HG02852 (cell line): ENCODE measurements around the gene PNKD.

ENCODE experiments used
- ATAC-seq: cut with Tn5 transposase; IDR thresholded peaks from one replicate; pipeline ENCODE4 v1.9.1; 2021; ENCODE audit warnings: mild to moderate bottlenecking, moderate library complexity; ENCODE audit not compliant: unreplicated experiment

PNKD gene

DNA sequence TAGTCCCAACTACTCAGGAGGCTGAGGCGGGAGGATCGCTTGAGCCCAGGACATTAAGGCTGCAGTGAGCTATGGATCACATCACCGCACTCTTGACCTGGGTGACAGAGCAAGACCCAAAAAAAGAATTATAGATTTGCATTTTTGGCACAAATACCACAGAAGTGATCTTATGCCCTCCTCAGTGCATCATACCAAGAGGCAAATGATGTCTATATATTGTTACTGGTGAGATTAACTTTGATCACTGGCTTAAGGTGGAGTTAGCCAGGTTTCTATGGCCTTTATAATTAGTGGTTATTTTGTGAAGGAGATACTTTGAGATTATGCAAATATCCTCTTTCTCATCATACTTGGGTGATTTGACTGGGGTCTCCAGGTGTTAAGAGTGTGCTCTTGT, 64.2 kb downstream of the PNKD start:
- no peak for ATAC-seq

DNA sequence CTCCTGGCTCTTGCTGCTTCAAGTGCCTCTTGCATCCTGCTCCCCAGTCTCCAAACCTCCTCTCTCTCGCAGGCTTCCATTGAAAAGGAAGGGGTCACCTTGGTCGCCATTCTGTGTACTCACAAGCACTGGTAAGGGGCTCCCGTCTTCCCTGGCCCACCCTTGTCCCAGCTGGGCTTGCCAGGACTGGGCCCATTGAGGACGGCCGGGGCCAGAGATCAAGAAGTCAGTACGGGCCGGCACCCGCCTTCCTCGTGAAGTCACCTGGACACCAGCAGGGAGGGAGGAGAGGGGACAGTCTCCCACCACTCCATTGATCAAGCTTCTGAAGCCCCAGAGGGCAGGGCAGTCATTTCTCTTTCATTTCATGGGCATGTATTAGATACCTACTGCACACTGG, 70.3 kb downstream of the PNKD start:
- ATAC-seq, result no peak

DNA sequence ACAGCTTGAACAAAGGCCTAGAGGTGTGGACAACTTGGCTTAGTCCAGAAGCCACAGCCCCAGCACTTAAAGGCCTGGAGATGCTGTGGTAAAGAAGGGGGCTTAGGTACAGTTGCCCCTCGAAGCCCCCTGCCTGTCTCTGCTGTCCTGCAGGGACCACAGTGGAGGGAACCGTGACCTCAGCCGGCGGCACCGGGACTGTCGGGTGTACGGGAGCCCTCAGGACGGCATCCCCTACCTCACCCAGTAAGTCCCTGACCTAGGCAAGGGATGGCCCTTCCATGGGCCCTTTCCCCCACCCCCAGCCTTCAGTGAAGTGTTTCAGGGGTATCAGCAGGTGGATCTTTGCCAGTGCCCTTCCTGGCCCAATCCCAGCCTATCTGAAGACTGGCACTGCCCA, 71.1 kb downstream of the PNKD start:
- no peak for ATAC-seq

DNA sequence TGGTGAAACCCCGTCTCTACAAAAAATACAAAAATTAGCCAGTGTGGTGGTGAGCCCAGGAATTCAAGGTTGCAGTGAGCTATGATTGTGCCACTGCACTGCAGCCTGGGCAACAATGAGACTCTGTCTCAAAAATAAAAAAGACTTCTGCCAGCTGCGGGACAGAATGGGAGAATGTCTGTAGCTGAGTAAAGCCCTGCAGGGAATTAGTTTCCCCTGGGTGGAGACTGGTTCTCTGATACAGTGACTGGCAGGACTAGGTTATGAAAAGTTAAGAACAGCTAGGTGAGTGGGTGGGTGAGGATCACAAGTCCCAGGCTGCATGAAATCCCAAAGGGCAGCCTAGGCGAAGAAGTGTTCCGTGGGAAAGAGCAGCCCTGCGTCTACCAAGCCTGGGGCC, 72.5 kb downstream of the PNKD start:
- no peak for ATAC-seq

DNA sequence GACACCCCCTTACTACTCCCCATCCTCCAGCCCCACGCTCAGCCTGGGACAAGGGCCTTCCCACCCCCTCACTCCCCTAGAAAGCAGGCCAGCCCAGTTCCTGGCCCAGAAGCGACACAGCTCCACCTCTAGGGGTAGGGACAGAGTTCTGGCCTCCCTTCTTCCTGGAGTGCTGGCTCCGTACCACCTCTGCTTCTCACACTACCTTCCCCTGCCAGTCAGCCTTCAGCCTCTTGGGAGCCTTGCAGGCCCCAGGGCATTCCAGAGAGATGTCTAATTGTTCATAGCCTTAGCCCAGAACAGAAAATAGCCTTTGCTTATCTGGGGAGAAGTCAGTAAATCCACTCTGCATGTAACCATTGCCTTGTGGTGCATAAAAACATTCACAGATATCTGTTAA, 73.3 kb downstream of the PNKD start:
- ATAC-seq, result no peak

DNA sequence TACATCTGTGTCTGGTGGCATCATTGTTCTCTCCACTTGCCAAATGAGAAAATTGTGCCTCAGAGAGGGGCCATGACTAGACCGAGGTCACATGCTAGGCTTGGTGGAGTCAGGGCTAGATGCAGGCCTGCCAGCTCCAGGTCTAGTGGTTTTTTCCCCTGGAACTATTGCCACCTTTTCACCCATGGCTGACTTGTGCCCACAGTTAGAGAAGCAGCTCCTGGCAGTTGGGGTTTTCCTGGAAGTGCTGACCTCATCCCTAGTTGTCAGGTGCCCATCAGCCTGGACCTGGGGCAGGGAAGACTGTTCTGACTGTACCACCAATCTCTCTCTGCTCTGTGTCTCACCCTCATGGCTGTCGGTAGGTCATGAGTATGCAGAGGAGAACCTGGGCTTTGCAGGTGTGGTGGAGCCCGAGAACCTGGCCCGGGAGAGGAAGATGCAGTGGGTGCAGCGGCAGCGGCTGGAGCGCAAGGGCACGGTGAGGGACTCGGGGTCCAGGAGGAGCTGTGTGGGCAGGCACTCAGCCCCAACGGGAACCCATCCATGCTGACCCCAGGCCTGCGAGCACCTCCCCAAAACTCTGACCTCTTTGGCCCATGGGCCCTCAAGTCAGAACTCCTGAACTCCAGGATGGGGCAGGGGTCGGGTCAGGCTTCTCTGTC, 73.9 kb downstream of the PNKD start:
- ATAC-seq, result no peak

DNA sequence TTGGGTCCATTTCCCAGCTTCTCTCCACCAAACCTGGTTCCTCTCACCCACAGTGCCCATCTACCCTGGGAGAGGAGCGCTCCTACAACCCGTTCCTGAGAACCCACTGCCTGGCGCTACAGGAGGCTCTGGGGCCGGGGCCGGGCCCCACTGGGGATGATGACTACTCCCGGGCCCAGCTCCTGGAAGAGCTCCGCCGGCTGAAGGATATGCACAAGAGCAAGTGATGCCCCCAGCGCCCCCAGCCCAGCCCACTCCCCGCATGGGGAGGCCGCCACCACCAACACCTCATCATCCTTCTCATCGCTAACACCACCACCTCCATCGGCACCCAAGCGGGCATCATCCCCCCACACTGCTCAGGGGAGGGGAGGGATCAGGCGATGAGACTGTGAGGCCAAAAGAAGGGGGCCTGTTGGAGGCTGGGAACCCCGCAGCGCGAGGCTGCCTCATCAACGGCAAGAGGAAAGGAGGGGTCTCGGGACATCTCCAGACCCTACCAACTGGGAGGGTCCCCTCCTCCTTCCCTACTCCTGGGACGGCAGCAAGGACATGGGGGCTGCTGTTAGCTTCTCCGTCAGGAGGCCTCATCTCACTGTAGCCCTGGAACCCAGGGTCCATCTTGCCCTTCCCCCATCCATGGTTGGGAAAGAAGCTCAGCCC, 74.6 kb downstream of the PNKD start:
- no peak for ATAC-seq

DNA sequence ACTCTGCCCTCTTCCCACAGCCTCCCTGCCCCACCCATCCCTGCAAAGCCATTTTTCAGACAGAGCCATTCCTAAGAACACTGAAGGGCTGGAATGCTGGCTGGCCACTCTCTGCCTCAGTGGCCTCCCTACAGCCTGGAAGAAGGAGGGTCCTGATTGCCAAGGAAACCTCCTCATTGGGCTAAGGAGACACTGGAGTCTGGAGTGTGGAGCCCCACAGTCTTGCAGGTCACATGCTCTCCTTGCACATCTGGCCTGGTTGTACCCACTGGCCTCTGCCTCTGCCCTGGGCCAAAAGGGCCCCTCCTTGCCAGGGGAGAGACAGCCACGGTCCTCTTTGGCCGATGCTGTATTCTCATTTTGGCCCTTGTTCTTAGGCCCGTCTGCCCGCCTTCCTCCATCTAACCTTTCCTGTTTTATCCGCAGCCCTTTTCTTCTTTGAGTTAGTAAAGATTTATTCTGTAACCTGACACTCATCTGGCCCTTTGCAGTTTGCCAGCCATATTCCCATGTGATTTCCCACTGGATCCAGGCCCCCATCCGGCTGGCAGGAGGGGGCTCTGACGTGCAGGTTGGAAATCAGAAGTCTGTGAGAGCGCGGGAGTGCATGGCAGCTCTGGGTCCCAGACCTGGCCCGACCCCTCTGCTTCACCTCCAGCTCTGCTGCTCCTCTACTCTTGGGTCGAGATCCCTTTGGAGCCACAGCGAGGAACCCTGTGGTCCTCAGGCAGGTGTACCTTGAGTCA, 75.3 kb downstream of the PNKD start:
- no peak for ATAC-seq

DNA sequence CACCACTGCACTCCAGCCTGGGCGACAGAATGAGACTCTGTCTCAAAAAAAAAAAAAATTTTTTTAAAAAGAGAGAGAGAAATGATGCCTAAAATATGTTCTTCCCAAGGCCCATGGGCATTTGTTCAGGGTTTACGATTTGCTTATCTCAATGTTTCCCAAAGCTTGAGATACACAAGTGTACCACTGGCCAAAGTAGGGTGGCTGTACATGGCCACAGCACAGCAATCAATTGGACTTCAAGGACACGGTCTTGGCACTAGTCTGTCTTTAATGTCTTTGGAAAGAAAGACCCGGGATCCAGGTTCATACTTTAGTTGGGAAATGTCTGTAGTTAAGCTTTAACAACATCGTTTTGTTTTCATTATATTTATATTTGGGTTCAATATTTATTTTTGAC, 76.9 kb downstream of the PNKD start:
- no peak for ATAC-seq

DNA sequence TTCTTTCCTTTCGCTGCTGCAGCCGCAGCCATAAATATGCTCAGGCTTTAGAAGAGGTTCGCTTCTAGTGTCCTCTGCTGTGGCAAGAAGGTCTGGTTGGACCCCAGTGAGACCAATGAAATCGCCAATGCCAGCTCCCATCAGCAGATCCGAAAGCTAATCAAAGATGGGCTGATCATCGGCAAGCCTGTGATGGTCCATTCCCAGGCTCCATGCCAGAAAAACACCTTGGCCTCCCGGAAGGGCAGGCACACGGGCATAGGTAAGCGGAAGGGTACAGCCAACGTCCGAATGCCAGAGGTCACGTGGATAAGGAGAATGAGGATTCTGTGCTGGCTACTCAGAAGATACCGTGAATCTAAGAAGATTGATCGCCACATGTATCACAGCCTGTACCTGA, 83.7 kb downstream of the PNKD start:
- no peak for ATAC-seq

DNA sequence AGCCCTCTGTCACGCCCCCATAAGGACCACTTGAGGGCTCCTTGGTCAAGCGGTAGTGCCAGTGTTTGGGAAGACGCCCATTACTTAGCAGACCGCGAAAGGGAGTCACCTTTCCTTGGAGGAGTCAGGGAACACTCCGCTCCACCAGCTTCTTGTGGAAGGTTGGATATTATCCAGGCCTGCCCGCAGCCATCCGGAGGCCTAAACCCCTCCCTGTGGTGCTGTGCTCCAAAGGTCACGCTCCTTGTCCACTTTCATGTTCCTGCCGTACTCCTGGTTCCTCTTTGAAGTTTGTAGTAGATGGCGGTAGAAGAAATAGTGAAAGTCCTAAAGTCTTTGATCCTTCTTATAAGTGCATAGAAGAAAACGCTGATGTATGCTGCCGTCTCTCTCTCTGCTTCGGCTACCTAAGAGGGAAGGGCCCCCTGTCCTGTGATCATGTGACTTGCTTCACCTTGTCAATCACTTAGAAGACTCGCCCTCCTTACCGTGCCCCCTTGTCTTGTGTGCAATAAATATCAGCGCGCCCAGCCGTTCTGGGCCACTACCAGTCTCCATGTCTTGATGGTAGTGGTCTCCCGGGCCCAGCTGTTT, 84.6 kb downstream of the PNKD start:
- ATAC-seq, result no peak

DNA sequence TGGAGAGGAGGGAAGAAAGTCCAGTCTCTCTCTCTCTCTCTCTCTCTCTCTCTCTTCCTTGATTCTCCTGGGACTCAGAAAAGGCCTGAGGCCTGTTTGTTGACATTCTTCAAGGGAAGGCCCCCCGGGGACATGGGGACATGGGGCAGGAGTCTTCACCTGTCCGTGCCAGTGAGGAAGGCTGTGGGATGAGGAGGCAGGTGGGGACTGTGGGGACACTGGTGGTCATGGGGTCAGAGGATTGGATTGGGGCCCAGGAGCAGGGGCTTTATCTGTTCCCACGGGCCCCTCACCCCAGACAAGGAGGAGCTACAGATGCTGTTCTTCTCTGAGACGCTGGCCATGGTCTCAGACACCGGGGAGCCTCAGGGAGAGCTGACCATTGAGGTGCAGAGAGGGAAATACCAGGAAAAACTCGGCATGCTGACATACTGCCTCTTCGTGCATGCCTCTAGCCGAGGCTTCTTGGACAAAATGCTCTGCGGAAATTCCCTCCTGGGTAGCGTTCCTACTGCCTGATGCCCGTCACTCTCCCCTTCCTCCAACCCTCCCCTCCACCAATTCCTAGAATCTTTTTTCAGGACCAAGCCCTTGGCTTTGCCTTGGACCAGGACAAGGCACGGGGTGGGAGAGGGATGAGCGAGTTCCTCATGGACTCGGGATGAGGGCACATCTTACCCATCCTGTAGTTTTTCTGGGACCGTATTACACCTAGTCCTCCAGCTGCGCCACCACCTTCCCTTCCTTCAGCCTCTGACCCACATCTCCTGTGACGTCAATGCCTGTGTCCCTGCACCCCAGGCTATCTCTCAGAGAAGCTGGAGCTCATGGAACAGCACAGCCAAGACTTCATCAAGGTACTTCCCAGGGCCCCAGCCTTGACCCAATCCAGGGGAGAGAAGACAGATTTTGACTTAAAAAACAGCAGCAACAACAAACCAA, 87.2 kb downstream of the PNKD start:
- no peak for ATAC-seq

DNA sequence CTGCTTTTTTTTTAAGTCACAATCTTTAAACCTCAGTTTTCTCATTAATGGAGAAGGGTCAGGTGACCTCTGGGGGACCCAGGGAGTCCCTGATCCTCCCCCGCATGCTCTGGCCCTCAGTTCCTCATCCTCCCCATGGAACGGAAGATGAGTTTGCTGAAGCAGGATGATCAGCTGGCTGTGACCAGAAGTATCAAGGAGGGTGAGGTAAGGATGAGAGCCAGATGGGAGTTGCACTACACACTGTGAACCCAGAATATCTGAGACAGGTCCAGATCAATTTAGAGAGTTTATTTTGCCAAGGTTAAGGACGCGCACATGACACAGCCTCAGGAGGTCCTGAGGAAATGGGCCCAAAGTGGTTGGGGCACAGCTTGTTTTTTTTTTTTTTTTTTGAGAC, 90.1 kb downstream of the PNKD start:
- ATAC-seq, result no peak

DNA sequence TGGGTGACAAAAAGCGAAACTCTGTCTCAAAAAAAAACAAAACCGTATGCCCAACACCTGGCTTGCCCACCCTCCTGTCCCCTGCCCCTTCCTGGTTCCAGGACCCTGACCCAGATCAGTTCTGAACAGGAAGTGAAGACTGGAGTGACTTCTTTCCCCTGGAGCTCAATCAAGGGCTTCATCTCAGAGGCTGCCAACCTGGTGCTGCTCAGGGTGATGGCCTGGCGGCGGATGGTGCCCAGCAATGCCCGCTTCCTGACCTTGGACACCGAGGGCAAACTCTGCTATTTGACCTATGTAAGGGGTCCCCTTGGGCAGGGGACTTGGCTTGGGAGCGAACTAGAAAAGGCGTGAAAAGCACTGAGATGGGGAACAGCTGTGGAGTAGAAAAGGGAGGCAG, 92.3 kb downstream of the PNKD start:
- ATAC-seq, result no peak

DNA sequence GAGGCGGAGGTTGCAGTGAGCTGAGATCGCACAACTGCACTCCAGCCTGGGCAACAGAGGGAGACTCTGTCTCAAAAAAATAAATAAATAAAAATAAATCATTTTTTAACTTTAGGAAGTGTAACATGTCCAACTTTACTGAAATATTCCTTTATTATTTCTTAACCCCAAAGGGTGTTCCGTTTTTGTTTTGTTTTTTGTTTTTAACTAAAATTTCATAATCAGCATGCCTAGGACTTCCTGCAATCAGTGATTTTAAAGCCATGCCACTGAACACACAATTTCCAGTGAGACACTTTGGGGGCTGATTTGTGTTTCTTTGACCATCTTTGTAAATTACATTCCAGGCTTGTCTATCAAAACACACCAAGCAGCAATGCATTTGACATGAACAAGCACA, 93.4 kb downstream of the PNKD start:
- ATAC-seq, result no peak

DNA sequence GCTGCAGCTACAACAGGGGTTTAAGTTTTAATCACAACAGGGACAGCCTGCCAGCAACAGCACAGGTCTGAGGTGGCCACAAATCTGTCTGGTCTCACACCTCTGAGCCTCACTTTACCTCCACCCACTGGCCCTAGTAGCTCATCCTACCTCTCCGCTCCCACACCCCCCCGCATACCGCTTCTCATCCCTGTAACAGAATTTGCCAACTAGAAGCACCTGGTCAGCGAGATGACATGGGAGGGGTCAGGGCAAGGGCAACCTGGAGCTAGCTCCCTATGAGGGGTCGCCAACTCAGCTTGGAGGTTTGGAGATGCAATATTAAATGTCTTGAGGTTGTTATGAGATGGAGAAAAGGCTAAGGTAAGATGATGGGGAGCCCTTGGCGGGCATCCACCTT, 93.9 kb downstream of the PNKD start:
- no peak for ATAC-seq

DNA sequence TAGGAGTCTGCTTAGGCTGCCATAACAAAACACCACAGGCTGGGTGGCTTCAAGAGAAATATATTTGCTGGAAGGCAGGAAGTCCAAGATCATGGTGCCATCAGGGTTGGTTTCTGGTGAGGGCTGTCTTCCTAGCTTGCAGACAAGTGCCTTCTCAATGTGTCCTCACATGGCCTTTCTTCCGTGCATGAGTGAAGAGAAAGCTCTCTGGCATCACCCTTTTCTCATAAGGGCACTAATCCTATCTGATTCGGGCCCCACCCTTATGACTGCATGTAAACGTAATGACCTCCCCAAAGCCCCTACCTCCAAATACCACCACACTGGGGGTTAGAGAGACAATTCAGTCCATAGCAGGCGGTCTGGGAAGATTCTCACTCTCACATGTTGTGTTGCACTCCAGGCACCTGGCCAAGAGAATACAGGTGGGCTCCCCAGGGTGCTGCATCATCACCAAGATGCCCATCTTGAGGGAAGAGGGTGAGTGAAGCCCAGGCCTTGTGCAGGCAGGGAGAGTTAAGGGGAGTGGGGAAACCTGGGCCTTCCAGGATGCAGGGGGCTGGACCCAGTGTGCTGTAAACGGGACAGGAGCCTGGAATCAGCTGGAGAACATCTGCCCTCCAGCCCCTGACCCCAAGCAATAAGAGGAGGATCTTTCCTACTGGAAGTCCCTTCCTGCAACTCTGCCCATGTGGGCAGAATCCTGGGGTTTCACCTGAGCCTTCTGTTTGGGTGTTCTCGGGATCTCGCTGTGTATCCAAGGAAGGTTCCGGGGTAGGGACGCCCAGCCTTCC, 96.5 kb downstream of the PNKD start:
- no peak for ATAC-seq

DNA sequence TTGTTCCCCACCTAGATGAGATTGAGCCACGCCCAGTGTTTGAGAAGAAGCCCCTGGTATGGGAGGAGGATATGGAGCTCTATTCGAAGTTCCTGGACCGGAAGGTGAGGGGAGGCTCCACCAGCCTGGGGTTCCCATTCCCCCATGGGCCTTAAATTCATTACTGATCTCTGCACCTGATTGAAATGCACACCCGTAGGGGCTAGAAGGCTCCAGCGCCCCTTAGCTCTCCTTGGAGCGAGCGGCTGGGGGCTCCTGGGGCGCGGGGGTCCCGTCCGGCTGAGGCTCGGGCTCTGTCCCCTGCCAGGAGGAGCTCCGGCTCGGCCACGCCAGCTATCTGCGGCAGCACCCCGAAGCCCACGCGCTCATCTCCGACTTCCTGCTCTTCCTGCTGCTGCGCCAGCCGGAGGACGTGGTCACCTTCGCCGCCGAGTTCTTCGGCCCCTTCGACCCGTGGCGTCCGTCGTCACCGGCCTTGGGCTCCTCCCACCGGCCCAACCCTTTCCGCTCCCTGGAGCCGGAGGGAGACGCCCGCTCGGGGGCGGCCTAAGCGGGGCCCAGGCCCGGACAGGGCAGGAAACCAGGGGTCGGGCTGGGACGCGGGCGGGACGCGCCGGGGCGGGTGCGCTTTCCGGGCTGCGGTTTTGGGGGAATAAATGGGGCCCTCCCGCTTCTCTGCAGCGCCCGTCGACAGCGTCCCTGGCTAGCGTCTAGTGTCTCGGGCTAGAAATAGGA, 97.3 kb downstream of the PNKD start:
- ATAC-seq, result peak; percentile 94

DNA sequence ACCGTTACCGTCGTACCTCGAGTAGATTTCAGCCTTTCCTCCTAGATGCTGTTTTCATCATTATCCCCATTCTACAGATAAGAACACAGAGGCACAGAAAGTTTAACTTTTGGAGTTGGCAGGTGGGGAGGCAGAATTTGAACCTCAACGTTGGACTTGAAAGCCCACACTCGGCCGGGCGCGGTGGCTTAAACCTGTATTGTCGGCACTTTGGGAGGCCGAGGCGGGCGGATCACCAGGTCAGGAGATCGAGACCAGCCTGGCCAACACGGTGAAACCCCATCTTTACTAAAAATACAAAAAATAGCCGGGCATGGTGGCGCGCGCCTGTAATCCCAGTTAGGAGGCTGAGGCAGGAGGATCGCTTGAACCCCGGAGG, 97.8 kb downstream of the PNKD start:
- no peak for ATAC-seq
